Stomach (tissue), 9 donors: ENCODE results near the gene NANS. TPM values are rescaled to one million over a fixed set of nuclear protein-coding genes. Genes with fewer than 3 reads are reported as not detected.
"Not testable (repeated sequence)": the region's sequence is repeated elsewhere in the genome, so short reads cannot be mapped to it uniquely, and the experiment has no call there.

Experiments
- DNase-seq, 2 donors: peaks; one replicate each; pipeline versions ENCODE4 v3.0.0 to v3.0.0-alpha.2; 2013 to 2019
- H3K27ac ChIP-seq, 5 donors: fragments of 200-600 bp in 4 of 5; sonication (generic) in 4 of 5; one replicate each; pipeline ENCODE4 v1.5.1; 2013 to 2019; ENCODE audit warnings: mild to moderate bottlenecking in 1 of 5, moderate library complexity in 1 of 5
- H3K27me3 ChIP-seq, 3 donors: fragments of 200-600 bp; sonication (generic); one replicate each; pipeline ENCODE4 v1.5.1; 2017 to 2019; ENCODE audit warnings: mixed run types in 1 of 3
- H3K36me3 ChIP-seq, 4 donors: fragments of 200-600 bp; sonication (generic); 1 replicate in 3 of 4; 2 replicates in 1 of 4; pipeline ENCODE4 v1.5.1; 2016 to 2019
- H3K4me1 ChIP-seq, 4 donors: fragments of 200-600 bp; sonication (generic); one replicate each; pipeline ENCODE4 v1.5.1; 2016 to 2019
- H3K4me3 ChIP-seq, 4 donors: fragments of 200-600 bp; sonication (generic) in 3 of 4; one replicate each; pipeline ENCODE4 v1.5.1; 2016 to 2019; ENCODE audit warnings: mild to moderate bottlenecking in 1 of 4
- H3K9me3 ChIP-seq, 4 donors: fragments of 200-600 bp; sonication (generic); one replicate each; pipeline ENCODE4 v1.5.1; 2016 to 2019
- CTCF ChIP-seq, 7 experiments: fragments of 450-650 bp in 4 of 7; fragments of 200-600 bp in 3 of 7; sonication (generic) in 3 of 7; IDR thresholded peaks; one replicate each; pipeline ENCODE4 v1.5.1; 2016 to 2019; ENCODE audit warnings: antibody characterized with exemption in 7 of 7, control low read depth in 2 of 7, mild to moderate bottlenecking in 1 of 7
- EP300 ChIP-seq: sonication (generic); formaldehyde crosslinking; IDR thresholded peaks from one replicate; pipeline ENCODE4 v1.6.1; 2017; ENCODE audit warnings: antibody characterized with exemption
- POLR2A ChIP-seq, 4 donors: fragments of 450-650 bp; IDR thresholded peaks; one replicate each; pipeline ENCODE4 v1.6.1; 2016; ENCODE audit warnings: antibody characterized with exemption in 4 of 4, control low read depth in 2 of 4, mild to moderate bottlenecking in 1 of 4, moderate library complexity in 1 of 4
- POLR2AphosphoS5 ChIP-seq, 3 donors: sonication (generic); formaldehyde crosslinking; IDR thresholded peaks; one replicate each; pipeline ENCODE4 v1.6.1; 2016; ENCODE audit warnings: antibody characterized with exemption in 3 of 3
- WGBS, 5 donors: extraction: QIAGEN DNeasy Blood & Tissue Kit in 3 of 5; methylation state at CpG; one replicate each; pipeline versions ENCODE4 v1.1.5 to v1.1.7; 2013 to 2018; 5-methylcytosine and 5-hydroxymethylcytosine counted together
- intact Hi-C: fragments of 100-400 bp; cut with DNase I; formaldehyde crosslinking; loops from one replicate; pipeline ENCODE4 v1.15.1; 2023; ENCODE audit warnings: low total_unique reads
- polyA plus RNA-seq, 3 donors: library from polyadenylated mRNA; stranded (reverse); fragments of 200-250 nt; gene quantifications; one replicate each; pipeline ENCODE4 v1.2.3, GENCODE V29; 2013
- total RNA-seq, 5 donors: library from RNA; depleted of rRNA; stranded (reverse); fragments of >200 nt; gene quantifications; one replicate each; pipeline versions ENCODE4 v1.1.0 to v1.2.3, GENCODE V29; 2014 to 2016
- donor health status: healthy with polysubstance abuse.
- donor health status: Bipolar disorder and iron deficiency.
- donor health status: healthy.

Gene NANS
- total and polyA plus RNA-seq, 8 donors: 12.1 to 261 (median 92.1) TPM

GRCh38 chr9:98118640-98119601, 62.4 kb downstream of the NANS start, which contains the start of gene TRIM14:
TRIM14 (minus strand) TSS chr9:98119222; CDS start chr9:98119188, 34 bp downstream.
- Histone ChIP-seq H3K27ac (peak within 1 kb of the TSS; percentile 82 to 92 (median 84)), H3K36me3 (peaks cover 0 to 6% (median 0%) of the 10 kb centered on the region in 4 donors), H3K27me3 (no peaks in the 10 kb centered on the region), H3K4me3 (peak within 1 kb of the TSS; percentile 70 to 83 (median 78)), H3K9me3 (no peaks in the 10 kb centered on the region), H3K4me1 (peaks cover 18 to 48% (median 26%) of the 10 kb centered on the region in 4 donors)
- TF ChIP-seq POLR2A (IDR thresholded peaks at IDR 0.05) (no peak), CTCF (IDR thresholded peaks at IDR 0.05) (peak in 1 of 7 experiments; percentile 10), POLR2AphosphoS5 (IDR thresholded peaks at IDR 0.05) (peak in 2 of 3 donors; percentile 17 to 45), EP300 (no peak)
- DNase-seq: peak; percentile 72 to 88
- 2 to 11% (median 3%) methylated on average over 24 to 71 of the region's 71 CpGs for WGBS, 5 donors
- intact Hi-C loops: no loop called here

GRCh38 chr9:98120476-98120875, 63.9 kb downstream of the NANS start:
- no peak overlapping the region for H3K4me3 ChIP-seq
- H3K27ac ChIP-seq: peak overlapping the region; percentile 18 to 92 (median 83)
- no peak for TF ChIP-seq CTCF (IDR thresholded peaks at IDR 0.05)
- peak in 1 of 3 donors; percentile 26 for TF ChIP-seq POLR2AphosphoS5 (IDR thresholded peaks at IDR 0.05)
- no peaks in the 10 kb centered on the region for H3K9me3 ChIP-seq
- 43 to 65% (median 48%) methylated on average over 3 of the region's 3 CpGs for WGBS, 5 donors
- intact Hi-C loops: no loop called here
- H3K27me3 ChIP-seq: no peaks in the 10 kb centered on the region
- H3K36me3 ChIP-seq: peaks cover 9 to 20% (median 10%) of the 10 kb centered on the region in 4 donors
- DNase-seq: peak in 1 of 2 donors; percentile 73
- H3K4me1 ChIP-seq: peaks cover 18 to 48% (median 26%) of the 10 kb centered on the region in 4 donors

- TF ChIP-seq POLR2AphosphoS5 (IDR thresholded peaks at IDR 0.05) (peak in 1 of 3 donors; percentile 4), POLR2A (IDR thresholded peaks at IDR 0.05) (no peak)
- no peak overlapping the region for H3K4me3 ChIP-seq
- no peaks in the 10 kb centered on the region for H3K27me3 ChIP-seq
- peaks cover 18 to 48% (median 26%) of the 10 kb centered on the region in 4 donors for H3K4me1 ChIP-seq
- peak in 1 of 2 donors; percentile 56 for DNase-seq
- intact Hi-C loops: no loop called here
- WGBS, 5 donors: 15 to 29% (median 25%) methylated on average over 3 of the region's 3 CpGs
- peaks cover 9 to 23% (median 10%) of the 10 kb centered on the region in 4 donors for H3K36me3 ChIP-seq
- no peaks in the 10 kb centered on the region for H3K9me3 ChIP-seq
- peak overlapping the region in 2 of 5 donors; percentile 85 to 92 for H3K27ac ChIP-seq
Measured at GRCh38 chr9:98121058-98121457, 64.5 kb downstream of the NANS start.

- H3K27me3 ChIP-seq, DNase-seq, H3K4me3 ChIP-seq, H3K27ac ChIP-seq, H3K9me3 ChIP-seq, intact Hi-C loops: not testable (repeated sequence)
- 90 to 98% (median 96%) methylated on average over 13 of the region's 13 CpGs for WGBS, 5 donors
- H3K4me1 ChIP-seq: peaks cover 14 to 28% (median 18%) of the 10 kb centered on the region in 4 donors
- peaks cover 9 to 50% (median 28%) of the 10 kb centered on the region in 4 donors for H3K36me3 ChIP-seq
Measured at GRCh38 chr9:98124091-98124490, 67.6 kb downstream of the NANS start.

- no peaks in the 10 kb centered on the region for H3K9me3 ChIP-seq
- H3K27ac ChIP-seq: no peak overlapping the region
- H3K36me3 ChIP-seq: peaks cover 9 to 55% (median 32%) of the 10 kb centered on the region in 4 donors
- intact Hi-C loops: no loop called here
- no peak for DNase-seq
- H3K27me3 ChIP-seq: no peaks in the 10 kb centered on the region
- no peak overlapping the region for H3K4me3 ChIP-seq
- WGBS, 5 donors: 91 to 94% (median 93%) methylated on average over 15 of the region's 15 CpGs
- TF ChIP-seq POLR2A (IDR thresholded peaks at IDR 0.05) (no peak), CTCF (IDR thresholded peaks at IDR 0.05) (no peak), POLR2AphosphoS5 (IDR thresholded peaks at IDR 0.05) (no peak), EP300 (no peak)
- H3K4me1 ChIP-seq: peaks cover 9 to 21% (median 13%) of the 10 kb centered on the region in 4 donors
Measured at GRCh38 chr9:98124637-98125426, 68.3 kb downstream of the NANS start.
